ENCODE measurements around the gene ARHGEF37. TPM values are rescaled to one million over a fixed set of nuclear protein-coding genes. Genes with fewer than 3 reads are reported as not detected.

Gene ARHGEF37
- total and polyA plus RNA-seq, 2 of the 8 experiments (the other 6 are each of a cell fraction or from before 2014, with no cell fraction given) = 0.21 to 0.48 TPM

DNA sequence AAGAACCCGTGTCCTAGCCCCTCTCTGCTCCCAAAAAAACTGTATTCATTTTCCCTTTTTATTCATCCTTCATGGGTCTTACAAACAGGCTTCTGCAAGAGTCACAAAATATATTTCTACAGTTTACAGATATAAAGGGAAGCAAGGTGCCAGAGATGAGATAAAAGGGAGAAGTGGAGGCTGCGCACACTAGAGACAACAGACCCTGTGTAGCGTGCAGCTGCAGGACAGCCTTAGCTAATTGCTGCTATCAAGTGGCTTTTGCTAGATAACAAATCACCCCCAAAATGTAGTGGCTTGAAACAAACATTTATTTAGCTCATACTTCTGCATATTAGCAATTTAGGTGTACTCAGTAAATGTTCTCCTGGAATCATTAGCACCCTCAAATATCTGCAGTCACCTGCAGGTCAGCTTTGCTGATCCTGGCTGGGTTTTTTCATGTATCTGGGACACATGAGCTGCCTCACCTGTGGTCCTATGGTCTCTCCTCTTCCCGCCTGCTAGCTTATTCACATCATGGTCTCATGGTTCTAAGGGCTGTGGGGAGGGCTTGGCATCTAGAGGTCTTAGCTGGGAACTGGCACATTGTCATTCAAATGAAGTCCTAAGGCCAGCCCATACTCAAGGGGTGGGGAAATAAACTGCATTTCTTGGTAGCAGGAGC is 29.4 kb downstream of the ARHGEF37 start:
- H3K23ac ChIP-seq (ENCODE audit: insufficient read length) = no peak overlapping the region
- no peaks in the 10 kb centered on the region for H3K79me1 ChIP-seq (ENCODE audit: low read depth, low read length)
- H3K9ac ChIP-seq (replicated peaks in 1 of 4; ENCODE audit: extremely low read depth in 1 of 4, low read depth in 3 of 4, low read length in 3 of 4) = no peak overlapping the region
- H2AK5ac ChIP-seq (ENCODE audit: low read depth, low read length) = no peak overlapping the region
- no peak overlapping the region for H3K27ac ChIP-seq (ENCODE audit: low read depth, low read length)
- H3K4me1 ChIP-seq (replicated peaks in 1 of 4; ENCODE audit: control insufficient read depth in 3 of 4, insufficient read depth in 4 of 4, low read length in 3 of 4) = no peaks in the 10 kb centered on the region; a peak in 1 of 7 replicates
- H2AFZ ChIP-seq (ENCODE audit: low read length) = 0 out of 2 replicates have a peak overlapping the region, but pooled peaks have one; percentile 64
- H2BK12ac ChIP-seq (ENCODE audit: low read depth, low read length) = no peak overlapping the region
- H3K79me2 ChIP-seq (ENCODE audit: control insufficient read depth in 1 of 2, insufficient read depth in 2 of 2, low read length in 2 of 2) = no peaks in the 10 kb centered on the region
- no peak overlapping the region for H2BK120ac ChIP-seq (replicated peaks; ENCODE audit: low read depth, low read length)
- H3K27me3 ChIP-seq (replicated peaks in 1 of 4; ENCODE audit: control insufficient read depth in 3 of 4, extremely low read depth in 1 of 4, insufficient read depth in 3 of 4, low read length in 3 of 4) = no peaks in the 10 kb centered on the region
- no peak overlapping the region for H3K14ac ChIP-seq (ENCODE audit: insufficient read length)
- no peak overlapping the region for H4K5ac ChIP-seq (ENCODE audit: insufficient read length, low read depth, low read length)
- DNase-seq (ENCODE audit: low read depth in 1 of 2, low spot score in 2 of 2) = no peak
- H4K8ac ChIP-seq (ENCODE audit: extremely low read depth, insufficient read depth, low read length) = no peak overlapping the region
- no peak overlapping the region for H2BK5ac ChIP-seq (ENCODE audit: low read depth, low read length)
- 95% methylated on average over 4 of the region's 4 CpGs; no CpG with 5 or more reads in 1 of the 2 experiments for WGBS, 2 experiments (ENCODE audit: extremely low coverage in 1 of 2, insufficient coverage in 1 of 2, insufficient read length in 1 of 2, insufficient replicate concordance in 2 of 2, low coverage in 1 of 2, low lambda C conversion rate in 2 of 2, missing lambda C conversion rate in 1 of 2)
- no peak overlapping the region for H3K18ac ChIP-seq (ENCODE audit: extremely low read depth, low read length)
- no peak overlapping the region for H3K4ac ChIP-seq (replicated peaks; ENCODE audit: insufficient read length, low read depth, low read length)
- ChIA-PET CTCF (ENCODE audit: partially characterized antibody) (interaction anchor here (0.6 to 3.6 kb wide), 9 partner anchors 8 to 180 kb away, joined by 3 to 23 read pairs (median 4); no protein-coding TSS in a partner anchor), POLR2A (ENCODE audit: partially characterized antibody) (interaction anchor here (1.4 to 1.5 kb wide), 2 partner anchors 8 to 14 kb away, joined by 3 to 4 read pairs; no protein-coding TSS in a partner anchor)
- no peak overlapping the region for H2BK15ac ChIP-seq (ENCODE audit: low read length)
- H3K56ac ChIP-seq (replicated peaks; ENCODE audit: insufficient read length, low read depth, low read length) = no peak overlapping the region
- H3K4me3 ChIP-seq (ENCODE audit: extremely low read depth in 1 of 4, insufficient read depth in 2 of 4, low read depth in 3 of 4, low read length in 4 of 4) = no peak overlapping the region
- no peak overlapping the region for H3K4me2 ChIP-seq (ENCODE audit: insufficient read depth in 1 of 2, low read depth in 2 of 2, low read length in 2 of 2)
- no peaks in the 10 kb centered on the region for H3K36me3 ChIP-seq (ENCODE audit: control insufficient read depth in 2 of 4, insufficient read depth in 4 of 4, low read length in 3 of 4)
- peaks cover 2 to 3% of the 10 kb centered on the region in 2 experiments for H3K9me3 ChIP-seq (ENCODE audit: insufficient read depth in 2 of 2, low read depth in 1 of 2, low read length in 1 of 2)
- H3K23me2 ChIP-seq (ENCODE audit: low read depth, low read length) = no peaks in the 10 kb centered on the region
- no peak for FAIRE-seq
- no peak overlapping the region for H2BK20ac ChIP-seq (ENCODE audit: low read length)
- no peak overlapping the region for H4K91ac ChIP-seq (replicated peaks; ENCODE audit: insufficient read length, low read length)
- no peaks in the 10 kb centered on the region for H4K20me1 ChIP-seq (replicated peaks in 1 of 2; ENCODE audit: control insufficient read depth in 1 of 2, insufficient read depth in 2 of 2, low read length in 2 of 2)
- TF ChIP-seq CBX8 (IDR thresholded peaks at IDR 0.05; ENCODE audit: borderline replicate concordance, low read depth, low read length) = no peak
